ENCODE data around the gene STAC2.

The STAC2 gene

GRCh38 chr17:39218906-39219305, 6.8 kb downstream of the STAC2 start:
- no peak for DNase-seq (ENCODE audit: low read depth)
- TF ChIP-seq CTCF (IDR thresholded peaks at IDR 0.05; ENCODE audit: low read depth, low read length, missing control alignments): no peak
- no peak overlapping the region for H3K4me3 ChIP-seq (ENCODE audit: low read depth, low read length)

DNA sequence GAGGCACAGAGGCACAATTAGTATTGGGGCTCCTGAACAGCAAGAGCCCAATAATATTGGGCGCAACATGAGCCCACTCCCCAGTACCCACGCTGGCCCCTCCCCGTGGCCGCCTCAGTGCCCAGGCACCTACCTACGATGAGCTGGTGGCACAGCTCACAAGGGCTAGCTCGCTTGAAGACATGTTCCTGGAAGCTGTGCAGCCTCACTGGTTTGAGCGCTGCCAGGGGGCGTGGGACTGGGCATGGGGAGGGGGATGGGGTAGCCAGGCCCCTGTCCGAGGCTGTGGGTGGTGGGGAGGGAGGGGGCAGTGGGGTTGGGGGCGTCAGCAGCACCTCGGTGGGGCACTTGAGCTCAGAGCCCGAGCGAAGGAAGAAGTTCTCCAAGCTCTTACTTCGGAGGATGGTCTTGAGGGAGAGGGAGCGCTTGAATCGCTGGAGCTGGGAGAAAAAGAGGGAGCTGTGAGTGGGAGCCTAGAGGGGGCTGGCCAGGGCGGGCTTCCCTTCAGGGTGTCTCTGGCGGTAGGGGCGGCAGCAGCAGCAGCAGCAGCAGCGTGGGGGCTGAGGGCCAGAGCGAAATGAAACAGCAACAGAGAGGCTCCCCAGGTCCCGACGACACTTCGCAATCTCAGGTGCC, 7.9 kb downstream of the STAC2 start:
- TF ChIP-seq CTCF (IDR thresholded peaks at IDR 0.05; ENCODE audit: low read depth, low read length, missing control alignments): no peak
- no peak for DNase-seq (ENCODE audit: low read depth)
- H3K4me3 ChIP-seq (ENCODE audit: low read depth, low read length): no peak overlapping the region

DNA sequence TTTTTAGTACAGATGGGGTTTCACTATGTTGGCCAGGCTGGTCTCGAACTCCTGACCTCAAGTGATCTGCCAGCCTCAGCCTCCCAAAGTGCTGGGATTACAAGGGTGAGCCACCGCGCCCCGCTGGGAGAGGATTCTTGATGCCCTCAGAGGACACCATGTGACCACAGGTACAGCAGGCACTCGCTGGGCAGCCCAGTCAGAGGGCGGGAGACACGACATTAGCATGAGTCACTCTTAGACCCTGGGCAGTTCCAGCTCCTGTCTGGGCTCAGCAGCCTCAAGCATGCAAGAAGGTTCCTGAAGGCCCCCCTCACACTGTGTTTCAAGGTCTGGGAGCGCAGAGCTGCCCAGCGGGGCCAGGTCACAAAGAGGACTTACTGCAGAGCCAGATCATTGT, 11.9 kb downstream of the STAC2 start:
- no peak for DNase-seq (ENCODE audit: low read depth)
- TF ChIP-seq CTCF (IDR thresholded peaks at IDR 0.05; ENCODE audit: low read depth, low read length, missing control alignments): no peak
- no peak overlapping the region for H3K4me3 ChIP-seq (ENCODE audit: low read depth, low read length)

- TF ChIP-seq CTCF (IDR thresholded peaks at IDR 0.05; ENCODE audit: low read depth, low read length, missing control alignments): no peak
- DNase-seq (ENCODE audit: low read depth): no peak
Measured at GRCh38 chr17:39212841-39213480, 12.8 kb downstream of the STAC2 start.

GRCh38 chr17:39212195-39212810, 13.4 kb downstream of the STAC2 start:
- DNase-seq (ENCODE audit: low read depth): no peak
- no peak for TF ChIP-seq CTCF (IDR thresholded peaks at IDR 0.05; ENCODE audit: low read depth, low read length, missing control alignments)
- no peak overlapping the region for H3K4me3 ChIP-seq (ENCODE audit: low read depth, low read length)

More at GRCh38 chr17:39212841-39213480, 12.8 kb downstream of the STAC2 start:
- H3K4me3 ChIP-seq (ENCODE audit: low read depth, low read length): no peak overlapping the region

DNA sequence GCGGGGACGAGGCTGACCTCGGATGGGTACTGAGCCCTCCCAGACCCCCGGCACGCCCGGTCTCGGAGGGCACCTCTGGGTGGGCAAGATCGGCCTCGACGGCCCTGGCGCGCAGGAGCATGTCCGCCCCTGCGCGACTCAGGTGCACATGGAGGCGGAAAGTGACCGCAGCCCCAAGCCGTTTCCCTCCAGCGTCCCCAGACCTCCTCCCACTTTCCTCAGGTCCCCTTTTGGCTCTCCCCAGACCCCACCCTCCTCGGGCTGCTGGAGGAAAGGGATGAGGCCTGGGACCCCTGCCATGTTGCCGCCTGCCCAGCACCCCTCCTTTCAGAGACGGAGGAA, 15.7 kb downstream of the STAC2 start:
- H3K4me3 ChIP-seq (ENCODE audit: low read depth, low read length): peak overlapping the region; percentile 23
- no peak for DNase-seq (ENCODE audit: low read depth)
- TF ChIP-seq CTCF (IDR thresholded peaks at IDR 0.05; ENCODE audit: low read depth, low read length, missing control alignments): no peak

All from GM12864 (cell line).